ENCODE data around the gene PIP5K1C.

The PIP5K1C gene

DNA sequence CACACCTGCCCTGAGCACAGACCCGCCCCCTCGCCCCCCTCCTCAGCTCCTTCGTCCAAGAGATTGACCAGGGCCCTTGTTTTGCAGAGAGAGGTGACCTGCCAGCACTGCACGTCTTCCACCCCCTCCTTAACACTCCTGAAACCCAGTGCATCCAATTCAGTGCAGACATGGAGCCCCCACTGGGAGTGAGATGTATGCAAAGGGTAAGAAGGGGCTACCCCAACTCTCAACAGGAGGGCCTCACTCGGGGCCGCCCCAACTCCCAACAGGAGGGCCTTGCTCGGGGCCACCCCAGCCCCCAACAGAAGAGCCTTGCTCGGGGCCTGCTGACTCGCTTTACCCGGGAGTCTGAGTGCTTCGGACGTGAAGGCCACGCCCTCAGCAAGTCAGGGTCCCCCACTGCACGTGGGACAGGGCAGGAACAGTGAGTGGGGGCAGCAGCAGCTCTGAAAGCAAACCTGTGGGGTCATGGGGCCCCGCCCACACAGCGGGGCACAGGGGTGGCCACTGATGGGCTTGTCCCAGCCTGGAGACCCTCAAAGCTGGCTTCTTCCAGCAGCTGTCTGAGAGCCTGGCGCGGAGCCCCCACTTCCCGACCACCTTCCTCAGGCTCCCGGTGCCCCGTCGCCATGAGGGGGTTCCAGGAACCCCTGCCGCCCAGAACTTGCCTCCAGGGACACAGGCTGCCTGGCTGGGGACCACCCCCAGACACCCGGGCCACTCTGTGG, 79.3 kb downstream of the PIP5K1C start:
- no peak for TF ChIP-seq CTCF (conservative IDR thresholded peaks at IDR 0.05; ENCODE audit: low read depth, low read length)
- DNase-seq (ENCODE audit: low read depth): no peak
- H3K4me3 ChIP-seq (ENCODE audit: low read depth, low read length): no peak overlapping the region

DNA sequence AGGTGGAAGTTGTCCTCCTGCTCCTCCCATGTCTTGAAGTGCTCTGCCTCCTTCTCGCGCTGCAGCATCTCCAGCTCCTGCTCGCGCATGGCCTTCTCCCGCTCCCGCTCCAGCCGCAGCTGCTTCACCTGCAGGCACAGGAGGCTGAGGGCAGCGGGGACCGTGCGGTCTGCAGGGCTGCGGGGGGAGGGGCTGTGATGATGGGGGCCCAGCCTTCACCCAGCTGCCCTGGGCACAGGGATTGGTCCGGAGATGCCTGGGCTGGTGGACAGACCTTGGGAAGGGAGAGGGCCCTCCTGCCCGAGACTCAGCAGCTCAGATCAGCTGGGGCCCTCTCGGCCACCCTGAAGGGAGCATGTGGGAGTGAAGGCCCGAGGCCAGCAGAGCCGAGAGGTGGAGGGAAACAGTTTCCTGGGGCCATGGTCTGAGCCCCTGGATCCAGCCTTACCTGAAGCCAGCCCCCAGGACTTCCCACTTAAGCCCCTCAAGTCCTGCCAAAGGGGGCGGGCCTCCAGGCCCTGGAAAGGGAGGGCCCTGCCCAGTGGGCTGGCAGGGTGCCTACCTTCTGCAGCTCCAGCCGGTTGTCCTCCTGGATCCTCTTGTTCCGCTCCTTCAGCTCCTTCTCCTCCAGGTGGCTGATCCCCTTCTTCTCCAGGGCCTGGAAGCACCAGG, 80.0 kb downstream of the PIP5K1C start:
- H3K4me3 ChIP-seq (ENCODE audit: low read depth, low read length): no peak overlapping the region
- DNase-seq (ENCODE audit: low read depth): no peak
- no peak for TF ChIP-seq CTCF (conservative IDR thresholded peaks at IDR 0.05; ENCODE audit: low read depth, low read length)

DNA sequence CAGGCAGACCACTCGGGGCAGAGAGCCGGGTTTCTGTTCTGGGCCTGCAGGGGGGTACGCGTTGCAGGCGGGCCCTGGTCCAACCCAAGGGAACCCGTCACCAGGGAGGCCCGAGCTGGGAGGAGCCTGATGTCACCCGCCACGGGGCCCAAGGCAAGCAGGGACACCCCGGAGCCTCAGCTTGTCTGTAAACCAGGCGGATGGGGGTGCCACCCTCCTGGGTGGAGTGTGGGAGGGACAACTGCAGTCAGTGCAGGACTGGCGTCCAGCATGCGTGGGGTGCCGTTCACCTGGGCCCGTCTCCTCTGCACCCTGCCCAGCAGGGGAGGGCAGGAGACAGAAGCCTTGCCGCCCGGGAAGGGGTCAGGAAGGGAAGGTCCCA, 80.6 kb downstream of the PIP5K1C start:
- TF ChIP-seq CTCF (conservative IDR thresholded peaks at IDR 0.05; ENCODE audit: low read depth, low read length): no peak
- H3K4me3 ChIP-seq (ENCODE audit: low read depth, low read length): no peak overlapping the region
- no peak for DNase-seq (ENCODE audit: low read depth)

GRCh38 chr19:3618811-3619630, 81.2 kb downstream of the PIP5K1C start:
- DNase-seq (ENCODE audit: low read depth): no peak
- no peak overlapping the region for H3K4me3 ChIP-seq (ENCODE audit: low read depth, low read length)
- no peak for TF ChIP-seq CTCF (conservative IDR thresholded peaks at IDR 0.05; ENCODE audit: low read depth, low read length)

- DNase-seq (ENCODE audit: low read depth): peak; percentile 61
- TF ChIP-seq CTCF (conservative IDR thresholded peaks at IDR 0.05; ENCODE audit: low read depth, low read length): peak; percentile 91
Measured at GRCh38 chr19:3618144-3618810, 82.0 kb downstream of the PIP5K1C start.

DNA sequence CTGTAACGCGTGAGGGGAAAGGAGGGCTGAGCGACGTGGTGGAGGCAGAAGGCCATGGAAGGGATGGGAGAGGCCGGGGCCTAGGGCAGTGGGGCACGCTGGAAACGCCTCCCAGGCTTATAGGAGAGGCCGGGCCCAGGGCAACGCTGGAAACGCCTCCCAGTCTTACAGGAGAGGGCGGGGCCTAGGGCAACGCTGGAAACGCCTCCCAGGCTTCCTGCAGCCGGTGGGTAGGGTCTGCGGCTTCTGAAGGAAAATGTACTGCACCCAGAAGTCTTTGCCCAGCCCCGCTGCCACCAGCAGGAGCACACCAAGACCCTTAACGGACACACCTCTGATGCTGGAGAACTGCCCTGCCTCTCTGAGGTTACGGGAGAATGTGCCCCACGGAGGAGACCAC, 82.8 kb downstream of the PIP5K1C start:
- H3K4me3 ChIP-seq (ENCODE audit: low read depth, low read length): no peak overlapping the region

More at GRCh38 chr19:3618144-3618810, 82.0 kb downstream of the PIP5K1C start:
- no peak overlapping the region for H3K4me3 ChIP-seq (ENCODE audit: low read depth, low read length)

More for the DNA sequence above, 82.8 kb downstream of the PIP5K1C start:
- DNase-seq (ENCODE audit: low read depth): no peak
- TF ChIP-seq CTCF (conservative IDR thresholded peaks at IDR 0.05; ENCODE audit: low read depth, low read length): no peak
